Nephron progenitor cell (in vitro differentiated cells): ENCODE measurements around the gene KRTAP5-9.
"Not testable (repeated sequence)": the region's sequence is repeated elsewhere in the genome, so short reads cannot be mapped to it uniquely, and the experiment has no call there.

Source experiments
- DNase-seq: peaks from one replicate; pipeline ENCODE4 v3.0.0; 2021
- H3K27ac Mint-ChIP-seq: 2 replicates; pipeline ENCODE4 v1.8.0; 2021; ENCODE audit warnings: mild to moderate bottlenecking, moderate library complexity, mixed read lengths
- H3K27me3 Mint-ChIP-seq: 2 replicates; pipeline ENCODE4 v1.8.0; 2021; ENCODE audit warnings: mild to moderate bottlenecking, low read depth, mixed read lengths; ENCODE audit not compliant: poor library complexity
- H3K36me3 Mint-ChIP-seq: 2 replicates; pipeline ENCODE4 v1.8.0; 2021; ENCODE audit warnings: low read depth, mixed read lengths
- H3K4me1 Mint-ChIP-seq: 2 replicates; pipeline ENCODE4 v1.8.0; 2021; ENCODE audit warnings: mixed read lengths
- H3K4me3 Mint-ChIP-seq: 2 replicates; pipeline ENCODE4 v1.8.0; 2021; ENCODE audit warnings: mild to moderate bottlenecking, moderate library complexity, mixed read lengths
- H3K9me3 Mint-ChIP-seq: 2 replicates; pipeline ENCODE4 v1.8.0; 2021; ENCODE audit warnings: mild to moderate bottlenecking, moderate library complexity, mixed read lengths
- TF ChIP-seq, protein P1 (sequence below): fragments of 200-600 bp; sonication (generic); IDR thresholded peaks from 2 replicates; pipeline ENCODE4 v1.5.0; 2021; ENCODE audit warnings: antibody characterized with exemption

KRTAP5-9 gene

DNA sequence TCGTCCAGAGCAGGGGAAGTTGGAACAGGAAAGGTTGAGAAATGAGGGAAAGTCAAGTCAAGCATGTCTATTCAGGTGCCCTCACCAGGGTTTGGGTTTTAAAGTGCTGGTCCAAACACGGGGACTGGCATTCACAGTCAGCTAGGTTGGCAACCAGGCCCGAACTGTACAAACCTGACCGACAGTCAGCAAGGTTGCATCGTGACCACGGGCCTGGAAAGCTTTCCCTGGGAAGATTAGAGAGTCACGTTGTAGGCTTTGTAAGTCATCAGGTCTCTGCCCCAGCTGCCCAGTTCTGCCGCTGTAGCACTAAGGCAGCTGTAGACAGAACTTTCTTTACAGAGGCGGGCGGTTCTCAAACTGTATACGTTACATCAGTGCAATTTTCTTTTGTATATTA is 24.6 kb downstream of the KRTAP5-9 start:
- DNase-seq: no peak
- Mint-ChIP-seq H3K27me3 (peaks cover 10% of the 10 kb centered on the region), H3K4me1 (peaks cover 28% of the 10 kb centered on the region), H3K4me3 (no peak overlapping the region), H3K27ac (no peak overlapping the region), H3K9me3 (no peaks in the 10 kb centered on the region), H3K36me3 (no peaks in the 10 kb centered on the region)
- TF ChIP-seq, protein P1, sequence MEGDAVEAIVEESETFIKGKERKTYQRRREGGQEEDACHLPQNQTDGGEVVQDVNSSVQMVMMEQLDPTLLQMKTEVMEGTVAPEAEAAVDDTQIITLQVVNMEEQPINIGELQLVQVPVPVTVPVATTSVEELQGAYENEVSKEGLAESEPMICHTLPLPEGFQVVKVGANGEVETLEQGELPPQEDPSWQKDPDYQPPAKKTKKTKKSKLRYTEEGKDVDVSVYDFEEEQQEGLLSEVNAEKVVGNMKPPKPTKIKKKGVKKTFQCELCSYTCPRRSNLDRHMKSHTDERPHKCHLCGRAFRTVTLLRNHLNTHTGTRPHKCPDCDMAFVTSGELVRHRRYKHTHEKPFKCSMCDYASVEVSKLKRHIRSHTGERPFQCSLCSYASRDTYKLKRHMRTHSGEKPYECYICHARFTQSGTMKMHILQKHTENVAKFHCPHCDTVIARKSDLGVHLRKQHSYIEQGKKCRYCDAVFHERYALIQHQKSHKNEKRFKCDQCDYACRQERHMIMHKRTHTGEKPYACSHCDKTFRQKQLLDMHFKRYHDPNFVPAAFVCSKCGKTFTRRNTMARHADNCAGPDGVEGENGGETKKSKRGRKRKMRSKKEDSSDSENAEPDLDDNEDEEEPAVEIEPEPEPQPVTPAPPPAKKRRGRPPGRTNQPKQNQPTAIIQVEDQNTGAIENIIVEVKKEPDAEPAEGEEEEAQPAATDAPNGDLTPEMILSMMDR: no peak

DNA sequence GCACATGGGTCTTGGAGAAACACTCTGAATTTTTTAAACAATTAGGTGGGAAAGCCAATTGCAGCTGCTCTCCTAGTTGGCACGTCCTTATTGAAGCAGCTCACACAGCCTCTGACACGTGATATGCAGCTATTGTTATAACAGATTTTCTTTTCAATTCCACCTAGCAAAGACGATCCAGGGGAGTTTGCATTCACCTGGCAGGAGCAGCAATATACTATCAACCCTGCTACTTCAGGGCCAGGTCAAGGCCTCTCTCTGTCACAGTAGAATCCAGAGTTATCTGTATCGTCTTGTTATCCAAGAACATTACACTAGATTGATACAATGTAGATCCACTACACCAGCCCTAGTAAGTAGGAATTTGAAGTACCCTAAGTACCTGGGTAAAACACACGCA is 26.2 kb downstream of the KRTAP5-9 start:
- H3K4me3 Mint-ChIP-seq: no peak overlapping the region
- no peaks in the 10 kb centered on the region for H3K36me3 Mint-ChIP-seq
- TF ChIP-seq, protein P1: no peak
- H3K9me3 Mint-ChIP-seq: no peaks in the 10 kb centered on the region
- peaks cover 20% of the 10 kb centered on the region for H3K4me1 Mint-ChIP-seq
- DNase-seq: no peak
- H3K27me3 Mint-ChIP-seq: peaks cover 10% of the 10 kb centered on the region
- no peak overlapping the region for H3K27ac Mint-ChIP-seq

DNA sequence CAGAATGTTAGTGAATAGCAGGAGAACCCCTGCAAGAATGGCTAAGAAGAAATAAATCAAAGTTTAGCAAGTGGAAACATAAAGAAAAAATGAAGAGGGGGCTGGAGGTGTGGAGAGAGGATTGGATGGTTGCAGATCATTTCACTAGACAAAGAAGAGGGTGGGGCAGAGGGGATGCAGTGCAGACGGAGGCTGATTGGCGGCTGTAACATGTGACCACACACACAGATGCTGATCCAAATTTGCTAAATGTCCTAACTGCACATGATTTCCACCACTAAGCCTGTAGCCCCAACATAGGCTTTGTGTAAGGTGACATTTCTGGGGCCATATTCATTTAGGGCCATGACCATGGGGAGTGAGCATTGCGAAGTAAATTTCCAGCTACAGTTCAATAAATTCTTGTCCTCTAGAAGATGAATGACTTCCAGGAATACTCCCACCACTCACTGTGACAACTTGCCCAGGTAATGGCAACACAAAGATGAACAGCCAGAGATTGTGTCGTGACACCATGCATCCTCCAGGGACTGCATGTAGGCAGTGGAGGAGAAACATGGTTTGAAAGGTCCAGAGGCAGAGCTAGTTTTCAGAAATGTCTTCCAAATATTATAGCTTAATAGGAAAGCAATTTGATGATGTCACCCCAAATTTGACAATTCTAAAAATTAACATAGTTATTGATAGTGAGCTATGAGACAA is 27.7 kb downstream of the KRTAP5-9 start:
- peaks cover 10% of the 10 kb centered on the region for H3K27me3 Mint-ChIP-seq
- peaks cover 27% of the 10 kb centered on the region for H3K4me1 Mint-ChIP-seq
- no peaks in the 10 kb centered on the region for H3K36me3 Mint-ChIP-seq
- H3K9me3 Mint-ChIP-seq: no peaks in the 10 kb centered on the region
- TF ChIP-seq, protein P1: no peak
- no peak overlapping the region for H3K27ac Mint-ChIP-seq
- H3K4me3 Mint-ChIP-seq: no peak overlapping the region
- no peak for DNase-seq

DNA sequence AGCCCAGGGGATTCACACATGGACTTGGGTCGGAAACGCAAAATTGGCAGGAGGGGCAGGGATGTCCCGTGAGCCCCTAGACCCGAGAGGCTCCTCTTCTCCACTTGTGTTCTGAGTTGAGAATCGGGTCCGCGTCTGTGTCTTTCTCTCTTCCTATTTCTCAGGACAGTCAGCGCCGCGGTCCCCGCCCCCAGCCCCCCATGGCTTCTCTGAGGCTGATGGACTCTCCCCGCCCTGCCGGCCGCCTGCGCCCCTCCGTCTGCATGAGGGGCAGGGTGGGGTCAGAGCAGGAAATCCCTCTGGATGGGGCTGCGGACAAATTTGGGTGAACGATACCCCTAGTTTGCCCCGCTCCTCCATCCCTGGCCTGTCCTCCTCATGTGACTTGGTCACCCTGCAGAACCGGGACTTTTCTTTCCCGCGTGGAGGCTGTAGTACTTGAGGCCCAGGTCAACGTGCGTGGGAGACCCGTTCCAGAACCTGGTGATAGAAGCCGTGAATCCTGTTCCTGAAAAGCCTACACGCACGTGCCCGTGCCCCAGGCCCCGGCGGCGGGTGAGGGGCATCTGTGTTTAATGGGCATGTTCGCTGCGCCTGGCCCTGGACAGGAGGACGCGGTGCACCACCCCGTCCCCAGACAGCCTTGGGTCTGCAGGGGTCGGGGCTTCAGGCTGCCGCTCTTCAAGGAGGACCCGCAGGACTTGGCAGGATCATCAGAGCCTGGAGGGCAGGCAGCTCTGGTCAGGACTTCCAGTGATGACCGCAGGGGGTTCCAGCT is 28.7 kb downstream of the KRTAP5-9 start:
- Mint-ChIP-seq H3K27me3 (peaks cover 15% of the 10 kb centered on the region), H3K4me1 (peaks cover 37% of the 10 kb centered on the region)
- H3K4me3 Mint-ChIP-seq, DNase-seq, H3K27ac Mint-ChIP-seq, H3K36me3 Mint-ChIP-seq, H3K9me3 Mint-ChIP-seq: not testable (repeated sequence)

DNA sequence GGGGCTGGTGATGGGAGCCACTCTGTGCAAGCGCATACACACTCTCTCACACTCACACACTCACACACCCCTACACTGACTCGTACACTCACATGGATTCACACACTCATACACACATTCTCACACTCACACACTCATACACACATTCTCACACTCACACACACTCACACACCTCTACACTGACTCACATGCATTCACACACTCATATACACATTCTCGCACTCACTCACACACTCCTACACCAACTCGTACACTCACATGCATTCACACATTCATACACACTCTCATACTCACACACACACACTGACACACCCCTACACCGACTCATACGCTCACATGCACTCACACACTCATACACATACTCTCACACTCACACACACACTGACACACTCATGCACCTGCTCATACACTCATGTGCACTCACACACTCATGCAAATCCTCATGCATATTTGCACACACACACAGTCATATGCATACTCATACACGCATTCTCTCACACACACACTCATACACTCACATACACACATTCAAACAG is 29.3 kb downstream of the KRTAP5-9 start:
- Mint-ChIP-seq H3K9me3 (no peaks in the 10 kb centered on the region), H3K27me3 (peaks cover 22% of the 10 kb centered on the region), H3K36me3 (no peaks in the 10 kb centered on the region), H3K4me1 (peaks cover 37% of the 10 kb centered on the region), H3K4me3 (no peak overlapping the region), H3K27ac (no peak overlapping the region)
- DNase-seq: no peak
- TF ChIP-seq, protein P1: no peak

DNA sequence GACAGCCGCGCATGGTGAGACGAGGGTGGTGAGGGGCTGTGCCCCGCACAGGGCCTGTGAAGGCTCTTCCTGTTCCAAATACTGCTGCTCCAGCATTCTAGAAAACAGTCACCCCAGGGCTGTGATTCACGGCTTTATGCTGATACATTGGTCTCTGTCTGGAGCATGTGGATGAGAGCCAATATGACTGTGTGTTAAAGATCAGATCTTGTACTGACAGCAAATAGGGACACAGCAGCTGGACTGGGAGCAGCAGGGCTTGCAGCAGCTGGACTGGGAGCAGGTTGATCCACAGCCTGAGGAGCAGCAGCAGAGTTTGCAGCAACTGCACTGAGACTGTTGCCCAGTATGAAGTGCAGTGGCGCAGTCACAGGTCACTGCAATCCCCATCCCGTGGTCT is 31.3 kb downstream of the KRTAP5-9 start:
- not testable (repeated sequence) for H3K36me3 Mint-ChIP-seq, H3K9me3 Mint-ChIP-seq, DNase-seq, H3K27ac Mint-ChIP-seq, H3K4me3 Mint-ChIP-seq
- Mint-ChIP-seq H3K4me1 (peaks cover 37% of the 10 kb centered on the region), H3K27me3 (peaks cover 29% of the 10 kb centered on the region)
